Measurements from ENCODE around the gene PALM3. TPM values are rescaled to one million over a fixed set of nuclear protein-coding genes. Genes with fewer than 3 reads are reported as not detected.

The PALM3 gene
- total and polyA plus RNA-seq, 2 donors (not counting 3 experiments of a cell fraction or from before 2014, with no cell fraction given): 0.08 to 0.31 TPM

- CTCF ChIA-PET: interaction anchor here (1.0 to 1.1 kb wide), 2 partner anchors 12 to 18 kb away, joined by 4 to 7 read pairs; partner anchors contain the start of gene MISP3
- FAIRE-seq (no peak), DNase-seq (ENCODE audit: low read depth, low spot score) (no peak)
- Histone ChIP-seq H3K9ac (replicated peaks; ENCODE audit: extremely low read depth, insufficient read depth, low read length) (no peak overlapping the region), H3K79me2 (ENCODE audit: control insufficient read depth, insufficient read depth, low read length) (no peaks in the 10 kb centered on the region), H2AFZ (ENCODE audit: low read depth, low read length) (no peak overlapping the region), H3K9me3 (replicated peaks; ENCODE audit: control insufficient read depth, insufficient read depth, low read length) (no peaks in the 10 kb centered on the region), H3K36me3 (ENCODE audit: control insufficient read depth in 2 of 2, extremely low read depth in 1 of 2, insufficient read depth in 2 of 2, low read length in 2 of 2) (no peaks in the 10 kb centered on the region), H3K27ac (ENCODE audit: insufficient read depth, low read depth, low read length) (no peak overlapping the region), H3K4me2 (ENCODE audit: insufficient read depth, low read length) (no peak overlapping the region), H3K27me3 (ENCODE audit: control insufficient read depth in 2 of 2, insufficient read depth in 2 of 2, low read length in 2 of 2) (peaks cover 6% of the 10 kb centered on the region in 2 experiments), H3K4me3 (replicated peaks in 1 of 3; ENCODE audit: insufficient read depth in 1 of 3, low read depth in 1 of 3, low read length in 3 of 3) (no peak overlapping the region), H4K20me1 (replicated peaks; ENCODE audit: control insufficient read depth, extremely low read depth, insufficient read depth, low read length) (no peaks in the 10 kb centered on the region), H3K4me1 (ENCODE audit: control insufficient read depth, extremely low read depth, insufficient read depth, low read length) (no peaks in the 10 kb centered on the region), H3K9me1 (replicated peaks; ENCODE audit: control insufficient read depth, extremely low read depth, insufficient read depth, low read length) (no peaks in the 10 kb centered on the region)
- no peak for TF ChIP-seq FOS (IDR thresholded peaks at IDR 0.05; ENCODE audit: borderline replicate concordance, insufficient read depth, low read length)
- no peak for TF ChIP-seq MYC (IDR thresholded peaks at IDR 0.05; ENCODE audit: low read depth, low read length)
- no peak for TF ChIP-seq MAX (IDR thresholded peaks at IDR 0.05; ENCODE audit: insufficient read depth, insufficient read length)
- no peak for TF ChIP-seq POLR2AphosphoS5 (IDR thresholded peaks at IDR 0.05; ENCODE audit: insufficient read depth, low read depth, low read length)
- no peak for TF ChIP-seq POLR2A (IDR thresholded peaks at IDR 0.05; ENCODE audit: low read depth, low read length)
- no peak for TF ChIP-seq GATA2 (IDR thresholded peaks at IDR 0.05; ENCODE audit: insufficient read depth, insufficient read length, low read depth, low read length)
- TF ChIP-seq, protein P1, sequence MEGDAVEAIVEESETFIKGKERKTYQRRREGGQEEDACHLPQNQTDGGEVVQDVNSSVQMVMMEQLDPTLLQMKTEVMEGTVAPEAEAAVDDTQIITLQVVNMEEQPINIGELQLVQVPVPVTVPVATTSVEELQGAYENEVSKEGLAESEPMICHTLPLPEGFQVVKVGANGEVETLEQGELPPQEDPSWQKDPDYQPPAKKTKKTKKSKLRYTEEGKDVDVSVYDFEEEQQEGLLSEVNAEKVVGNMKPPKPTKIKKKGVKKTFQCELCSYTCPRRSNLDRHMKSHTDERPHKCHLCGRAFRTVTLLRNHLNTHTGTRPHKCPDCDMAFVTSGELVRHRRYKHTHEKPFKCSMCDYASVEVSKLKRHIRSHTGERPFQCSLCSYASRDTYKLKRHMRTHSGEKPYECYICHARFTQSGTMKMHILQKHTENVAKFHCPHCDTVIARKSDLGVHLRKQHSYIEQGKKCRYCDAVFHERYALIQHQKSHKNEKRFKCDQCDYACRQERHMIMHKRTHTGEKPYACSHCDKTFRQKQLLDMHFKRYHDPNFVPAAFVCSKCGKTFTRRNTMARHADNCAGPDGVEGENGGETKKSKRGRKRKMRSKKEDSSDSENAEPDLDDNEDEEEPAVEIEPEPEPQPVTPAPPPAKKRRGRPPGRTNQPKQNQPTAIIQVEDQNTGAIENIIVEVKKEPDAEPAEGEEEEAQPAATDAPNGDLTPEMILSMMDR (IDR thresholded peaks at IDR 0.05; ENCODE audit: extremely low read depth in 1 of 2, insufficient read depth in 1 of 2, low read depth in 1 of 2, low read length in 2 of 2): no peak
- intact Hi-C loops (cut with micrococcal nuclease) (no loop called here), dilution Hi-C loops (cut with MboI; ENCODE audit: extremely low pct_ligation_motif_present, low sequenced_read_pairs) (no loop called here)
- POLR2A ChIA-PET: no interaction called here
- no TSS peak for BruUV-seq (replicated peaks)
Measured at GRCh38 chr19:14054099-14054498, 7.8 kb downstream of the PALM3 start.

Data from endothelial cell of umbilical vein (primary cell).